Liver (tissue), 3 donors: Measurements from ENCODE around the gene PARD3.

Source experiments
- CTCF ChIP-seq: fragments of 150-350 bp; IDR thresholded peaks from 2 replicates; pipeline ENCODE4 v1.5.1; 2017; ENCODE audit warnings: improper control_type of control experiment, low read depth, low read length; ENCODE audit not compliant: missing input control
- SP1 ChIP-seq: IDR thresholded peaks from 2 replicates; pipeline ENCODE4 v1.6.1; 2018; ENCODE audit warnings: antibody characterized with exemption, mild to moderate bottlenecking
- TAF1 ChIP-seq: conservative IDR thresholded peaks from 2 replicates; pipeline ENCODE4 v1.6.1; 2016; ENCODE audit warnings: antibody characterized with exemption, mild to moderate bottlenecking
- YY1 ChIP-seq: IDR thresholded peaks from 2 replicates; pipeline ENCODE4 v1.6.1; 2016; ENCODE audit warnings: antibody characterized with exemption, mild to moderate bottlenecking
- donor health status: healthy.
- donor health status: healthy.

GRCh38 chr10:34178756-34179155 is 636.3 kb downstream of the PARD3 start:
- TF ChIP-seq YY1 (no peak), CTCF (no peak), TAF1 (no peak), SP1 (no peak)
